ENCODE measurements around the gene SLC44A5.

The SLC44A5 gene

DNA sequence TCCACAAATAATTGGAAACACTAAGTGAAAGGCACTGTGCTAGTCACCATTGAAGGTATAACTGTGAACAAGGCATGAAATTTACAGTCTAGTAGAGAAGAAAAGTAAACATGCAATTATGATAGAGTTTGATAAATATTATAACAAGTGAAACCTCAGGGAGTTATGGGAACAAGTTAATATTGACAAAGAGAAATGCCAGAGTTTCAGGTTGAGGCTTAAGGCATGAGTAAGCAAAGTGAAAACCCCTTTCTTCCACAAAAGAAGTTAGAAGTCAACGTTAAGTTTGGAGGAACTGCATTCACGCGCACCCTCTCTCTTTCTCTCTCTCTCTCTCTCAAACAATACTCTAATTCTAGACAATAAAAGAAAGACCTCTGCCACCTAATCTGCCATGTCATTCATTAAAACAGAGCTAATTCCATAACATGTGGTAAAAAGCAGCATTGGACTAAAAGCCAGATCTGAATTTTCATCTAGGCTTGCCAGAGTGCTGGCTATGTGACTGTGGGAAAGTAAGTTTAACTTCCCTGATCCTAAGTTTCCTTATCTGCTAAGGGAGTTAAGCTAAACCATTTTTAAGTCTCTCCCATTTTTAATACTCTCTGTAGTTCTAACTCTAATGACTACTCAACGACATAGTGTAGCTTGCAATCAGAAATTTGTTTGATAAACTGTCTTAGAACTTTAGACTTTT lies 22.0 kb downstream of the SLC44A5 start:
- H3K27me3 ChIP-seq (ENCODE audit: insufficient read depth, low read length), result no peaks in the 10 kb centered on the region
- H3K4me1 ChIP-seq (ENCODE audit: insufficient read depth, low read length), result peaks cover 9% of the 10 kb centered on the region; the same call in 1 of the 2 replicates
- 77% methylated on average over 3 of the region's 4 CpGs for WGBS
- no peak overlapping the region for H3K27ac ChIP-seq (ENCODE audit: low read depth, low read length)
- no peak overlapping the region for H3K9ac ChIP-seq (ENCODE audit: low read depth, low read length)
- H3K4me3 ChIP-seq (ENCODE audit: low read length), result no peak overlapping the region
- H3K9me3 ChIP-seq (ENCODE audit: insufficient read depth, low read depth, low read length), result no peaks in the 10 kb centered on the region
- H3K36me3 ChIP-seq (ENCODE audit: insufficient read depth, low read length), result no peaks in the 10 kb centered on the region

GRCh38 chr1:75587692-75588091 lies 23.2 kb downstream of the SLC44A5 start:
- Histone ChIP-seq H3K27me3 (ENCODE audit: insufficient read depth, low read length) (no peaks in the 10 kb centered on the region), H3K9me3 (ENCODE audit: insufficient read depth, low read depth, low read length) (no peaks in the 10 kb centered on the region), H3K4me1 (ENCODE audit: insufficient read depth, low read length) (peaks cover 9% of the 10 kb centered on the region; the same call in 1 of the 2 replicates), H3K36me3 (ENCODE audit: insufficient read depth, low read length) (no peaks in the 10 kb centered on the region), H3K4me3 (ENCODE audit: low read length) (no peak overlapping the region), H3K9ac (ENCODE audit: low read depth, low read length) (no peak overlapping the region), H3K27ac (ENCODE audit: low read depth, low read length) (no peak overlapping the region)
- 20% methylated on average over 3 of the region's 3 CpGs for WGBS

DNA sequence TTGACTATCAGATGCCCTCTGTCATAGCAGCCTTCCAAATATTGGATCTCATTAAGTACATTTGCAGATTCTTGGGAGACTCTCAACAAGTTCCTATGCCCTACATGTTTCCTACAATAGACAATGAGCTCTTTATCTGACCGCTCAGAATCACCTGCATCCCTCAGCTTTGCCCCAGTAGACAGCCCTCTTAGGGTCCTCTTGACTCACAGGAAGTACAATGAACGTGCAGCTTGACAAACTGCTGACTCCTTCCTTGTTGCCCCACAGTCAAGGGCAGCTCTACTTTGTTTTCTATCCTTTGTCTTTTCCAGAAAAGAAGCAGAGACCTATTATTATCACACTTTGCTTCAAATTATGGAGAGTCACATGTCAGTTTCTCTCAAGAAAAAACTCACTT lies 27.6 kb downstream of the SLC44A5 start:
- Histone ChIP-seq H3K36me3 (ENCODE audit: insufficient read depth, low read length) (no peaks in the 10 kb centered on the region), H3K27ac (ENCODE audit: low read depth, low read length) (no peak overlapping the region), H3K9me3 (ENCODE audit: insufficient read depth, low read depth, low read length) (no peaks in the 10 kb centered on the region), H3K27me3 (ENCODE audit: insufficient read depth, low read length) (no peaks in the 10 kb centered on the region), H3K9ac (ENCODE audit: low read depth, low read length) (no peak overlapping the region), H3K4me3 (ENCODE audit: low read length) (no peak overlapping the region), H3K4me1 (ENCODE audit: insufficient read depth, low read length) (no peaks in the 10 kb centered on the region)
- WGBS, result 86% methylated on average over 2 of the region's 2 CpGs

DNA sequence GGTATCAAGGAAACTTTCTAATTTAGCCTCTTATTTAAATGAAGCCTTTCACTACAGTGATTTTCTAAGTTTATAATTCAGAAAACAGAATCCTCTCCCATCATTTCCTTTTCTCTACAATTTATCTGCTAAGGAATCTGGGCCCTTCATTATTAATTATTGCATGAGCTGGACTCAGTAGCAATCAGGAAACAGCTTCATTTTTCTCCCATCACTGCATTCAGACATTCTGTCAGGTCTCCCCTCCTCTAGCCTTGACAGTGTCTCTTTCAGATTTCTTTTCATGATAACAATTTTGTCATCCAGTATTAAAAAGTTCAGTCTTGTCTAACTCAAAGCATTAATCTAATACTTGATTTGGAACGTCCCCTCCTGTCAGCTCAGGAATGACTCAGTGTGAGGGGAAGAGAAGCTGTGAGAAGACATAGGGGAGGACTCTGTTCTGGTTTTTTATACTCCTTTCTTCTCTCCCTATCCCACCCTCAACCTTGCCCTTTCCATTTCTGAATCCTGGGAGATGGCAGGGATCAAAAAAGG lies 28.1 kb downstream of the SLC44A5 start:
- H3K9me3 ChIP-seq (ENCODE audit: insufficient read depth, low read depth, low read length), result no peaks in the 10 kb centered on the region
- no CpG with 5 or more reads among the region's 1 CpG for WGBS
- no peaks in the 10 kb centered on the region for H3K36me3 ChIP-seq (ENCODE audit: insufficient read depth, low read length)
- H3K9ac ChIP-seq (ENCODE audit: low read depth, low read length), result no peak overlapping the region
- no peak overlapping the region for H3K27ac ChIP-seq (ENCODE audit: low read depth, low read length)
- no peak overlapping the region for H3K4me3 ChIP-seq (ENCODE audit: low read length)
- no peaks in the 10 kb centered on the region for H3K27me3 ChIP-seq (ENCODE audit: insufficient read depth, low read length)
- H3K4me1 ChIP-seq (ENCODE audit: insufficient read depth, low read length), result no peaks in the 10 kb centered on the region

- Histone ChIP-seq H3K27ac (ENCODE audit: low read depth, low read length) (no peak overlapping the region), H3K9me3 (ENCODE audit: insufficient read depth, low read depth, low read length) (no peaks in the 10 kb centered on the region), H3K9ac (ENCODE audit: low read depth, low read length) (no peak overlapping the region), H3K4me1 (ENCODE audit: insufficient read depth, low read length) (no peaks in the 10 kb centered on the region), H3K36me3 (ENCODE audit: insufficient read depth, low read length) (no peaks in the 10 kb centered on the region), H3K4me3 (ENCODE audit: low read length) (no peak overlapping the region), H3K27me3 (ENCODE audit: insufficient read depth, low read length) (no peaks in the 10 kb centered on the region)
- 81% methylated on average over 2 of the region's 2 CpGs for WGBS
Observed at GRCh38 chr1:75579046-75579445, 31.9 kb downstream of the SLC44A5 start.

GRCh38 chr1:75575837-75576236 lies 35.1 kb downstream of the SLC44A5 start:
- no peaks in the 10 kb centered on the region for H3K27me3 ChIP-seq (ENCODE audit: insufficient read depth, low read length)
- no peak overlapping the region for H3K9ac ChIP-seq (ENCODE audit: low read depth, low read length)
- no peaks in the 10 kb centered on the region for H3K36me3 ChIP-seq (ENCODE audit: insufficient read depth, low read length)
- no peak overlapping the region for H3K27ac ChIP-seq (ENCODE audit: low read depth, low read length)
- H3K4me3 ChIP-seq (ENCODE audit: low read length), result no peak overlapping the region
- WGBS, result 98% methylated on average over 3 of the region's 3 CpGs
- no peaks in the 10 kb centered on the region for H3K4me1 ChIP-seq (ENCODE audit: insufficient read depth, low read length)
- no peaks in the 10 kb centered on the region for H3K9me3 ChIP-seq (ENCODE audit: insufficient read depth, low read depth, low read length)

- no peak overlapping the region for H3K4me3 ChIP-seq (ENCODE audit: low read length)
- H3K4me1 ChIP-seq (ENCODE audit: insufficient read depth, low read length), result no peaks in the 10 kb centered on the region
- H3K9ac ChIP-seq (ENCODE audit: low read depth, low read length), result no peak overlapping the region
- H3K27ac ChIP-seq (ENCODE audit: low read depth, low read length), result no peak overlapping the region
- no peaks in the 10 kb centered on the region for H3K36me3 ChIP-seq (ENCODE audit: insufficient read depth, low read length)
- 73% methylated on average over 1 of the region's 1 CpG for WGBS
- H3K9me3 ChIP-seq (ENCODE audit: insufficient read depth, low read depth, low read length), result no peaks in the 10 kb centered on the region
- no peaks in the 10 kb centered on the region for H3K27me3 ChIP-seq (ENCODE audit: insufficient read depth, low read length)
Observed at GRCh38 chr1:75567191-75567590, 43.7 kb downstream of the SLC44A5 start.

- Histone ChIP-seq H3K4me3 (ENCODE audit: low read length) (no peak overlapping the region), H3K4me1 (ENCODE audit: insufficient read depth, low read length) (no peaks in the 10 kb centered on the region), H3K27ac (ENCODE audit: low read depth, low read length) (no peak overlapping the region), H3K9ac (ENCODE audit: low read depth, low read length) (no peak overlapping the region), H3K36me3 (ENCODE audit: insufficient read depth, low read length) (no peaks in the 10 kb centered on the region), H3K9me3 (ENCODE audit: insufficient read depth, low read depth, low read length) (no peaks in the 10 kb centered on the region), H3K27me3 (ENCODE audit: insufficient read depth, low read length) (no peaks in the 10 kb centered on the region)
Observed at GRCh38 chr1:75559800-75560199, 51.1 kb downstream of the SLC44A5 start.

DNA sequence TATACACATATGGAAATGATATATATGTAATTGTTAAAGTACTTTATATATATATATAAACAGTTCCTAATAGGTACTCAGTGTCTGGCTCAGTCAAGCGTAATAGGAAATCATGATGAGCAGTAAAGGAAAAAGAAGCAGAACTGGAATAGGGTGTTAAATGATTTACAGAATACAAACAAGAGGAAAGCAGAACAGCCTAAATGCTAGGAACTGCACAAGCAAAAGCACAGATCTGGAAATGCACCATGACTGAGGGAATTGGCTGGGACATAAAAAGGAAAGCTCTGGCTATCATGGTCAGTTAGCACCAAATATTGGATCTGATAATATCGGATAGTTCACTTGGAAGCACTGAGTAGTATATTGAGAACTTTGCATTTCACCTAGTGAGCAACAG lies 51.8 kb downstream of the SLC44A5 start:
- H3K9me3 ChIP-seq (ENCODE audit: insufficient read depth, low read depth, low read length), result no peaks in the 10 kb centered on the region
- no peak overlapping the region for H3K27ac ChIP-seq (ENCODE audit: low read depth, low read length)
- H3K4me1 ChIP-seq (ENCODE audit: insufficient read depth, low read length), result no peaks in the 10 kb centered on the region
- no peak overlapping the region for H3K9ac ChIP-seq (ENCODE audit: low read depth, low read length)
- no peaks in the 10 kb centered on the region for H3K27me3 ChIP-seq (ENCODE audit: insufficient read depth, low read length)
- no peak overlapping the region for H3K4me3 ChIP-seq (ENCODE audit: low read length)
- 75% methylated on average over 2 of the region's 2 CpGs for WGBS
- no peaks in the 10 kb centered on the region for H3K36me3 ChIP-seq (ENCODE audit: insufficient read depth, low read length)

DNA sequence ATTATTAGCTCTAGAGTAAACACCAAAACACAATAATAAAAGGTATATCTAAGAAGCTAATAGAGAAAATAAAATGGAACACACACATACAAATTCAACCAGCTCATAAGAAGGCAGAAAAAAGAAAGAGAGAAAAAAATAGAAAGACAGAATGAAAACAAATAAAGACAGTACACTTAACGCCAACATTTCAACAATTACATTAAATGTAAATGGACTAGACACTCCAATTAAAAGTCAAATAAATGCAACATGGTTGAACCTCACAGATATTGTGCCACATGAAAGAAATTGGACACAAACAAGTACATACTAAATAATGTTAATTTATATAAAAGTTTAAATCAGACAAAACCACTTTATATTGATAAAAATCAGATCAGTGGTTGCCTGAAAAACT lies 56.0 kb downstream of the SLC44A5 start:
- no peaks in the 10 kb centered on the region for H3K9me3 ChIP-seq (ENCODE audit: insufficient read depth, low read depth, low read length)
- H3K9ac ChIP-seq (ENCODE audit: low read depth, low read length), result no peak overlapping the region
- H3K27me3 ChIP-seq (ENCODE audit: insufficient read depth, low read length), result no peaks in the 10 kb centered on the region
- H3K27ac ChIP-seq (ENCODE audit: low read depth, low read length), result no peak overlapping the region
- WGBS, result 86% methylated on average over 1 of the region's 1 CpG
- no peaks in the 10 kb centered on the region for H3K4me1 ChIP-seq (ENCODE audit: insufficient read depth, low read length)
- no peak overlapping the region for H3K4me3 ChIP-seq (ENCODE audit: low read length)
- no peaks in the 10 kb centered on the region for H3K36me3 ChIP-seq (ENCODE audit: insufficient read depth, low read length)

GRCh38 chr1:75554181-75554580 lies 56.7 kb downstream of the SLC44A5 start:
- Histone ChIP-seq H3K9ac (ENCODE audit: low read depth, low read length) (no peak overlapping the region), H3K36me3 (ENCODE audit: insufficient read depth, low read length) (no peaks in the 10 kb centered on the region), H3K27ac (ENCODE audit: low read depth, low read length) (no peak overlapping the region), H3K27me3 (ENCODE audit: insufficient read depth, low read length) (no peaks in the 10 kb centered on the region), H3K4me3 (ENCODE audit: low read length) (no peak overlapping the region), H3K9me3 (ENCODE audit: insufficient read depth, low read depth, low read length) (no peaks in the 10 kb centered on the region), H3K4me1 (ENCODE audit: insufficient read depth, low read length) (no peaks in the 10 kb centered on the region)
- 97% methylated on average over 2 of the region's 2 CpGs for WGBS

GRCh38 chr1:75550559-75550958 lies 60.4 kb downstream of the SLC44A5 start:
- Histone ChIP-seq H3K4me3 (ENCODE audit: low read length) (no peak overlapping the region), H3K9me3 (ENCODE audit: insufficient read depth, low read depth, low read length) (no peaks in the 10 kb centered on the region), H3K4me1 (ENCODE audit: insufficient read depth, low read length) (no peaks in the 10 kb centered on the region), H3K27ac (ENCODE audit: low read depth, low read length) (no peak overlapping the region), H3K9ac (ENCODE audit: low read depth, low read length) (no peak overlapping the region), H3K27me3 (ENCODE audit: insufficient read depth, low read length) (no peaks in the 10 kb centered on the region), H3K36me3 (ENCODE audit: insufficient read depth, low read length) (no peaks in the 10 kb centered on the region)
